GM21723 (cell line): ENCODE measurements around the gene RHOB.
"Not testable (repeated sequence)": the region's sequence is repeated elsewhere in the genome, so short reads cannot be mapped to it uniquely, and the experiment has no call there.

Source experiments
- ATAC-seq: cut with Tn5 transposase; IDR thresholded peaks from one replicate; pipeline ENCODE4 v1.9.1; 2021; ENCODE audit warnings: mild to moderate bottlenecking, moderate library complexity; ENCODE audit not compliant: unreplicated experiment

Gene RHOB

GRCh38 chr2:20446917-20447436, at the start of gene RHOB:
Gene RHOB (plus strand): TSS chr2:20447074. CDS start chr2:20447466, 392 bp downstream.
- ATAC-seq = peak; percentile 98

DNA sequence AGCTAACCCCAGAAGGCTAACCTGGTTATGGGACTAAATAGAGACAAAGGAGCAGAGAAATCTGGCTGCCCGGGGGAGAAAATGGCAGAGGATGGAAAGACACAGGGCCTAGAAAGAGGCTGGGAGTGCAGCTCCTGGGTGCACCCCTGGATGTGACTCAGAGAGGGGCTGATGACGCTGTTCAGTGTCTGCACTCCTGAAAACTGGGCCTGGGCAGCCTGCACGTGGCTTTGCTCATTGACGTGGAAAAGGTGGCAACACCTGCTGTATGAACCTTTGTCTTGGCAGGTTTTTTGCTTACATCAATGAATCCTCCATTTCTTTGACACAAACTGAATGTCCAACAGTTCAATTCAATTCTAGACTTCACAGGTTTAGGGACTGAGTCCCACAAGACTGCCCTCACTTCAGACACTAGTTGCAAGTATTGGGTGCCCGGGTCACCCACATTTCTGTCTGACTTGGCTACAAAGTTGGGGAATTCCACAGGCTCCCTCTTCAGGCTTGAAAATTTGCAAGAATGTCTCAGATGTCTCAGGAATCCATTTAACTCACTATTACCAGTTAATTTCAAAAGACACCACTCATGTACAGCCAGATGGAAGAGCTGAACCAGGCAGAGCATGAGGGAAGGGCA, 48.9 kb upstream of the RHOB start:
- ATAC-seq = no peak

- ATAC-seq = no peak
Observed at GRCh38 chr2:20398956-20399567, 47.8 kb upstream of the RHOB start.

DNA sequence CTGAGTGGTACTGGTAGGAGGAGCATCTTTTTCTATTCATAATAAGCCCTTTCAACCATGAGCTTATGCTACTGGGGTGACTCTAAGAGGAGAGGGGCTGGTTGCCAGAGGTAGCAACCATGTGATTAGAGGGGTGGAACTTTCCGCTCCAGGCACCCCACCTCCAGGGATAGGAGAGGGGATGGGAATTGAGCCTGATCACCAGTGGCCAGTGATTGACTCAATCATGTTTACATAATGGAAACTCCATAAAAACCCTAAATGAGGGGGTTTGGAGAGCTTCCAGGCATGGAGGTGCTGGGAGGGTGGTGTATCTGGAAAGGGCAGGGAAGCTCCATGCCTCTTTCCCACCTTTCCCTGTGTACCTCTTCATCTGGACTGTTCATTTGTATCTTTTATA, 46.6 kb upstream of the RHOB start:
- no peak for ATAC-seq

DNA sequence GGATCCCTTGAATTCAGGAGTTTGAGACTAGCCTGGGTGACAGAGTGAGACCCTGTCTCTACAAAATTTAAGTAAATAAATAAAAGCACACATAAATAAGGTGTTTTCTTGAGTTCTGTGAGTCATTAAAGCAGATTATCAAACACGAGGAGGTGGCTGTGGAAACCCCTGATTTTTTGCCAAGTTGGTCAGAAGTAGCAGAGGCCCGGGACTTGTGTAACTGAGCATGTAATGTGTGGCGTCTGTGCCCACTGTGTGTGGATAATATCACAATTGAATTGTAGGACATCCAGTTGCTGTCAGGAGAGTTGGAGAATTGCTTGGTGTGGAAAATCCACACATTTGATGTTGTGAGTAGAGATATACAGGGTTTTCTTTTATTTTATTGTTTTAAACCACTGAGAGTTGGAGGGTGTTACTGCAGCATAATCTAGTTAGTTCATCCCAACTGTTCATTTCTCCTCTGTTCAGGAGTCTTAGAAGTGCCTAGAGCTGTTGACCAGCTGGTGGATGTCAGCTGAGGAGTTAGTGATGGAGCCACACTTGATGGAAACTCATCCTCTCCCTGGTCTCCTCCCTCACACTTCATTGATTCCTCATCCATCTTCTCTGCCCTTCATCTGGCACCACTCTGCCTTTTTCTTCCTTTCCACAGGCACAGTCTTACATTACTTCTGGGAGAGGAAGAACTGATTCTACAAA, 45.9 kb upstream of the RHOB start:
- no peak for ATAC-seq

- ATAC-seq = no peak
Observed at GRCh38 chr2:20401489-20401835, 45.4 kb upstream of the RHOB start.

DNA sequence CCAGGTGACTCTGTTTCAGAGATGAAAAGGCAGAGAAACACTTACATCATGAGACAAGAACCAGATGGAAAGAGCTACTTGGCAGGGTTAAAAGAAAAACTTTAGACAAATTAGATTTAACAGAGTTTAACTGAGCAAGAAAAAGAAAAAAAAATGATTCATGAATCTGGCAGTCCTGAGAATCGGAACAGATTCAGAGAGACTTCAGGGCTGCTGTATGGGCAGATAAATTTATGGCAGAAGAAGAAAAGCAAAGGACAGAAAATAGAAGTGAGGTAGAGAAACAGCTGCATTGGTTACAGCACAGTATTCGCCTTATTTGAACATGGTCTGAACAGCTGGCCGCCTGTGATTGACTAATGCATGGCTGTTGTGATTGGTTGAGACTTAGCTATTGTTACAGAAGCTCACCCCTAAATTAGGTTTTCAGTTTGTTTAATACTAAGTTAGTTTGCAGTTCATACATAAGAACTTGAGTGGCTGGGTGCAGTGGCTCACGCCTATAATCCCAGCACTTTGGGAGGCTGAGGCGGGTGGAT, 43.0 kb upstream of the RHOB start:
- no peak for ATAC-seq

DNA sequence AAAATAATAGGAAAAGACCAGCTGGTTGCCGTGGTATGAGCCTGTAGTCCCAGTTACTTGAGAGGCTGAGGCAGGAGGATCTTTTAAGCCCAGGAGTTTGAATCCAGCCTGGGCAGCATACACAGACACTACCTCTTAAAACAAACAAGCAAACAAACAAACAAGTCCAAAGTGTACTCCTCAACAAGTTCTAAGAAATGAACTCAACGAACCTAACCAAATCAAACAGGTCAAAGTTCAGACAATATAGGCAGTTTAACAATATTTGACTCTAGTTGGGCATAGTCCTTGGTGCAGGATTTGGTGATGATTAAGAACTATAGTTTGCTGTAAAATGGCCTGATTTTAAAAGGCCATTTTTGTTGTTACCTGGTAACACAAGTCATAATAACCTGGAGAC, 41.9 kb upstream of the RHOB start:
- ATAC-seq = no peak

- no peak for ATAC-seq
Observed at GRCh38 chr2:20409039-20409438, 37.8 kb upstream of the RHOB start.

GRCh38 chr2:20410556-20411277, 36.2 kb upstream of the RHOB start:
- peak; percentile 14 for ATAC-seq

GRCh38 chr2:20411361-20411894, 35.4 kb upstream of the RHOB start:
- peak; percentile 100 for ATAC-seq

GRCh38 chr2:20414806-20415205, 32.1 kb upstream of the RHOB start:
- ATAC-seq = no peak

DNA sequence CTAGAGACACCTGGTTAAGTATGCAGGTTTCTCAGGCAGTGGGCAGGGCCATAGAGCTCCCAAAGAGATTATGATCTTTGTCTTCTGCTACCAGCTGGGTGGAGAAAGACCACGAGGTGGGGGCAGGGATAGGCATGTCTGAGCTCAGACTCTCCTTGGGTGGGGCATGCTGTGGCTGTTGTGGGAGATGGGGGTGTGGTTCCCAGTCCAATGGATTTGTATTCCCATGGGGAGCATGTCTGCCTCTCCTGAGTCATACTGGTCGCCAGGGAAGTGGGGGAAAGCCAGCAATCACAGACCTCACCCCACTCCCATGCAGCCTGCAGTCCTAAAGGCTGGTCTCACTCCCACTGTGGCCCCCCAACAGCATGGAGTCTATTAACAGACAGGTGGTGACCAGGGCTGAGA, 31.4 kb upstream of the RHOB start:
- ATAC-seq = no peak

DNA sequence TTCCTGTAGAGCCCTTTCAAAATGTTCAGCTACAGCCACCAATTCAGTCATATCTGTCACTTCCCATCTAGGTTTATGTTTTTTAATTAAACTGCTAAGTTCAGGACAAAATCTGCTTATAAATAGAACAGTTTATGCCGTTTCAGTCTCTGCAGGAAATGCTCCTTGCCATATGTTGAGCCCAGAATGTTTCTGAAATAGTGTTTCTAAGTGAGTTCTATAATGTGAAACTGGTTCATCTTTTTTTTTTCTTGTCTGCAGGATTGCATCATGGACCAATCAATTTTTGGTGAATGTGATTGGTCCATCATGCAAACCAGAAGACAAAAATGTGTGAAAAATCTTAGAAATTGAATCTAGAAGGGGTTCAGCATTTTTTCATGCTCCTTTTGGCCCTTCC, 30.2 kb upstream of the RHOB start:
- ATAC-seq = peak; percentile 49

- not testable (repeated sequence) for ATAC-seq
Observed at GRCh38 chr2:20417230-20417821, 29.5 kb upstream of the RHOB start.

GRCh38 chr2:20418519-20418918, 28.4 kb upstream of the RHOB start:
- ATAC-seq = no peak

GRCh38 chr2:20419007-20419576, 27.8 kb upstream of the RHOB start:
- no peak for ATAC-seq

GRCh38 chr2:20419752-20420151, 27.1 kb upstream of the RHOB start:
- no peak for ATAC-seq

GRCh38 chr2:20421336-20421987, 25.4 kb upstream of the RHOB start:
- no peak for ATAC-seq

DNA sequence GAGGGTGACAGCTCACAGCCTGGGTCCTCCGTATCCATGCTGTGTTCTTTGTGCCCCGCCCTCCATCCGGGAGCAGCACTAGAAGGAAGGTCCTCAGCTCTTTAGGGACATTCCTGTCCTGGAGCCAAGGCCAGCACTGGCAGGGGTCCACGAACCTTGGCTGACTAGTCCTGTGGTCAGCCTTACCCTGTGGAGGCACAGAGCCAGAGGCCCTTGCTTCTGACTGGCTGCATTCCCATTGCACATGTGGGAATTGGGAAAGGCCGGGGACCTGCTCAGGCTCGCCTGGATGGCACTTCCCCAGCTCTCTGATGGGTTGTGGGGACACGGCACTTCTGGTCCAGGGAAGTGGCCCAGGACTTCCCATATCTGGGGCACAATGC, 24.9 kb upstream of the RHOB start:
- no peak for ATAC-seq
